Pancreas (tissue), 10 donors: ENCODE data around the gene PRDM16. TPM values are rescaled to one million over a fixed set of nuclear protein-coding genes. Genes with fewer than 3 reads are reported as not detected.

Experiments
- ATAC-seq, 4 donors: fragments of 200-7000 bp; cut with Tn5 transposase; one replicate each; pipeline versions ENCODE4 v1.8.0 to v1.9.1; 2020; ENCODE audit warnings: mild to moderate bottlenecking in 4 of 4, moderate library complexity in 4 of 4
- DNase-seq, 6 donors: peaks; one replicate each; pipeline ENCODE4 v3.0.0-alpha.2; 2020
- FAIRE-seq: peaks from 2 replicates; lab custom pipeline; 2012; peaks lifted over from hg19 to GRCh38; lab: Jason Lieb, UNC
- H3K27ac ChIP-seq, 4 donors: fragments of 200-600 bp; sonication (generic); 1 replicate in 3 of 4; 2 replicates in 1 of 4; pipeline versions ENCODE4 v1.5.0 to v1.8.0; 2020
- H3K27me3 ChIP-seq, 4 donors: fragments of 200-600 bp; one replicate each; pipeline ENCODE4 v1.8.0; 2021
- H3K36me3 ChIP-seq, 3 donors: fragments of 200-600 bp; sonication (generic) in 1 of 3; one replicate each; pipeline versions ENCODE4 v1.5.0 to v1.8.0; 2020 to 2021
- H3K4me1 ChIP-seq, 3 donors: fragments of 200-600 bp; one replicate each; pipeline ENCODE4 v1.8.0; 2021
- H3K4me3 ChIP-seq, 4 donors: fragments of 200-600 bp; sonication (generic) in 2 of 4; one replicate each; pipeline versions ENCODE4 v1.5.0 to v1.8.0; 2020 to 2021
- H3K9me3 ChIP-seq, 4 donors: fragments of 200-600 bp; one replicate each; pipeline ENCODE4 v1.8.0; 2021
- CTCF ChIP-seq, 4 donors: fragments of 200-600 bp; sonication (generic) in 3 of 4; IDR thresholded peaks; one replicate each; pipeline versions ENCODE4 v1.5.0 to v1.8.0; 2021; ENCODE audit warnings: antibody characterized with exemption in 4 of 4
- WGBS, 2 donors: extraction: QIAGEN DNeasy Blood & Tissue Kit; methylation state at CpG; one replicate each; pipeline ENCODE4 v1.1.7; 2013; 5-methylcytosine and 5-hydroxymethylcytosine counted together
- intact Hi-C, 3 donors: fragments of 100-400 bp; cut with DNase I; formaldehyde crosslinking; loops; one replicate each; pipeline versions ENCODE4 v1.11.1 to v1.14.2; 2022
- polyA plus RNA-seq, 2 donors: library from polyadenylated mRNA; stranded (reverse); fragments of 200-250 nt; gene quantifications; one replicate each; pipeline ENCODE4 v1.2.3, GENCODE V29; 2013
- total RNA-seq, 6 donors: library from RNA; stranded (reverse); fragmentation: NEBNext Ultra II Directional in 4 of 6; extraction: Animal tissue kit (Norgen Biotek cat#: 25700) in 4 of 6; gene quantifications; one replicate each; pipeline versions ENCODE4 v1.2.1 to v1.2.4, GENCODE V29; 2021 to 2023
- donor health status: healthy with polysubstance abuse.
- donor health status: DM: no; HTN: no; CAD: no; lungs with moderate emphysema.
- donor health status: DM: no; HTN: no; CAD: no.
- donor health status: control.
- donor health status: control.
- donor health status: Bipolar disorder and iron deficiency.
- donor health status: DM: yes; HTN: yes; CAD: no.
- donor health status: DM: no; HTN: no; CAD: no.
- donor health status: DM: no; HTN: no; CAD: no.
- donor health status: DM: yes; HTN: yes; CAD: no.

The PRDM16 gene
- total and polyA plus RNA-seq, 8 donors = 6.6 to 19.2 (median 14.9) TPM

GRCh38 chr1:3428899-3429298 is 359.9 kb downstream of the PRDM16 start:
- no peaks in the 10 kb centered on the region for H3K9me3 ChIP-seq
- intact Hi-C loops = loop anchor here in 2 of 3 donors (5.0 kb wide), 2 partner anchors 417 to 607 kb away; no protein-coding TSS in a partner anchor
- ATAC-seq = no peak
- peak in 2 of 6 donors; percentile 5 to 46 for DNase-seq
- H3K4me1 ChIP-seq = peaks cover 0 to 3% (median 0%) of the 10 kb centered on the region in 3 donors
- WGBS, 2 donors = 84 to 90% methylated on average over 9 of the region's 9 CpGs
- no peak overlapping the region for H3K4me3 ChIP-seq
- no peak for TF ChIP-seq CTCF (IDR thresholded peaks at IDR 0.05)
- no peak for FAIRE-seq
- H3K27ac ChIP-seq = no peak overlapping the region
- H3K27me3 ChIP-seq = no peaks in the 10 kb centered on the region
- H3K36me3 ChIP-seq = peaks cover 0 to 19% (median 0%) of the 10 kb centered on the region in 3 donors

- H3K9me3 ChIP-seq = no peaks in the 10 kb centered on the region
- TF ChIP-seq CTCF (IDR thresholded peaks at IDR 0.05) = no peak
- ATAC-seq (no peak), FAIRE-seq (no peak), DNase-seq (peak in 2 of 6 donors; percentile 7 to 58)
- H3K4me3 ChIP-seq = no peak overlapping the region
- intact Hi-C loops = loop anchor here in 2 of 3 donors (5.0 kb wide), 2 partner anchors 417 to 607 kb away; no protein-coding TSS in a partner anchor
- WGBS, 2 donors = 83 to 91% methylated on average over 13 of the region's 13 CpGs
- peaks cover 0 to 19% (median 0%) of the 10 kb centered on the region in 3 donors for H3K36me3 ChIP-seq
- H3K4me1 ChIP-seq = peaks cover 0 to 3% (median 0%) of the 10 kb centered on the region in 3 donors
- H3K27ac ChIP-seq = no peak overlapping the region
- H3K27me3 ChIP-seq = no peaks in the 10 kb centered on the region
Measured at GRCh38 chr1:3429320-3429719, 360.3 kb downstream of the PRDM16 start.

- WGBS, 2 donors = 87 to 93% methylated on average over 16 of the region's 16 CpGs
- Histone ChIP-seq H3K4me3 (no peak overlapping the region), H3K27me3 (no peaks in the 10 kb centered on the region), H3K9me3 (no peaks in the 10 kb centered on the region), H3K4me1 (no peaks in the 10 kb centered on the region), H3K27ac (no peak overlapping the region), H3K36me3 (peaks cover 0 to 19% (median 0%) of the 10 kb centered on the region in 3 donors)
- intact Hi-C loops = loop anchor here in 2 of 3 donors (5.0 kb wide), 2 partner anchors 417 to 607 kb away; no protein-coding TSS in a partner anchor
- no peak for FAIRE-seq
- DNase-seq = peak in 2 of 6 donors; percentile 18 to 59
- no peak for TF ChIP-seq CTCF (IDR thresholded peaks at IDR 0.05)
- no peak for ATAC-seq
Measured at GRCh38 chr1:3429766-3430165, 360.8 kb downstream of the PRDM16 start.

GRCh38 chr1:3430406-3430805 is 361.4 kb downstream of the PRDM16 start:
- no peaks in the 10 kb centered on the region for H3K27me3 ChIP-seq
- H3K36me3 ChIP-seq = peaks cover 0 to 19% (median 0%) of the 10 kb centered on the region in 3 donors
- ATAC-seq (no peak), FAIRE-seq (no peak), DNase-seq (peak in 2 of 6 donors; percentile 30 to 73)
- no peak overlapping the region for H3K27ac ChIP-seq
- TF ChIP-seq CTCF (IDR thresholded peaks at IDR 0.05) = no peak
- intact Hi-C loops = no loop called here
- WGBS, 2 donors = 85 to 88% methylated on average over 19 of the region's 19 CpGs
- no peaks in the 10 kb centered on the region for H3K4me1 ChIP-seq
- no peaks in the 10 kb centered on the region for H3K9me3 ChIP-seq
- no peak overlapping the region for H3K4me3 ChIP-seq

- Histone ChIP-seq H3K36me3 (peaks cover 0 to 18% (median 0%) of the 10 kb centered on the region in 3 donors), H3K4me3 (no peak overlapping the region), H3K27me3 (no peaks in the 10 kb centered on the region), H3K4me1 (no peaks in the 10 kb centered on the region), H3K9me3 (no peaks in the 10 kb centered on the region), H3K27ac (no peak overlapping the region)
- no peak for ATAC-seq
- FAIRE-seq = no peak
- no peak for TF ChIP-seq CTCF (IDR thresholded peaks at IDR 0.05)
- intact Hi-C loops = no loop called here
- peak in 2 of 6 donors; percentile 20 to 64 for DNase-seq
- WGBS, 2 donors = 86 to 93% methylated on average over 22 of the region's 22 CpGs
Measured at GRCh38 chr1:3430820-3431219, 361.8 kb downstream of the PRDM16 start.
